CD4-positive, alpha-beta T cell (primary cell): ENCODE results near the gene SLC2A5. TPM values are rescaled to one million over a fixed set of nuclear protein-coding genes. Genes with fewer than 3 reads are reported as not detected.

Experiments
- ATAC-seq: fragments of 200-7000 bp; cut with Tn5 transposase; one replicate; pipeline ENCODE4 v1.10.0; 2022; ENCODE audit warnings: mild to moderate bottlenecking; ENCODE audit not compliant: poor library complexity
- CTCF ChIA-PET: fragments of 350-600 bp; sonication (Branson Sonifier 250); formaldehyde crosslinking; loops from one replicate; lab custom pipeline; 2021; ENCODE audit warnings: antibody characterized with exemption, inconsistent platforms; lab: Charles Lee
- POLR2A ChIA-PET: fragments of 350-600 bp; sonication (Branson Sonifier 250); formaldehyde crosslinking; loops from one replicate; lab custom pipeline; 2021; ENCODE audit warnings: antibody characterized with exemption, inconsistent platforms; lab: Charles Lee
- DNase-seq, 14 experiments: peaks; one replicate each; pipeline ENCODE4 v3.0.0-alpha.2; 2013 to 2020; ENCODE audit warnings: mixed read lengths in 2 of 14
- H3K27ac ChIP-seq, 2 donors: one replicate each; pipeline versions ENCODE4 v1.5.1 to v1.7.0; 2013; ENCODE audit warnings: low read length in 2 of 2, low read depth in 1 of 2, mild to moderate bottlenecking in 1 of 2
- H3K27me3 ChIP-seq, 2 experiments: 1 replicate in 1 of 2; 2 replicates in 1 of 2; pipeline versions ENCODE4 v1.6.1 to v1.7.0; 2013; ENCODE audit warnings: low read length in 2 of 2, control low read depth in 1 of 2, mild to moderate bottlenecking in 1 of 2, moderate library complexity in 1 of 2; ENCODE audit not compliant: insufficient read depth in 2 of 2, control insufficient read depth in 1 of 2
- H3K36me3 ChIP-seq: one replicate; pipeline ENCODE4 v1.6.1; 2013; ENCODE audit warnings: low read length, control low read depth; ENCODE audit not compliant: insufficient read depth
- H3K4me1 ChIP-seq: one replicate; pipeline ENCODE4 v1.6.1; 2013; ENCODE audit warnings: low read length, control low read depth; ENCODE audit not compliant: insufficient read depth
- H3K4me3 ChIP-seq: one replicate; pipeline ENCODE4 v1.5.1; 2013; ENCODE audit warnings: mild to moderate bottlenecking, low read length, moderate library complexity
- H3K9me3 ChIP-seq, 2 experiments: 1 replicate in 1 of 2; 2 replicates in 1 of 2; pipeline versions ENCODE4 v1.6.1 to v1.7.0; 2013; ENCODE audit warnings: low read length in 2 of 2, mild to moderate bottlenecking in 2 of 2, control low read depth in 1 of 2, moderate library complexity in 1 of 2; ENCODE audit not compliant: control insufficient read depth in 1 of 2, insufficient read depth in 1 of 2
- H3K27ac Mint-ChIP-seq: one replicate; pipeline ENCODE4 v1.8.0; 2020; ENCODE audit warnings: mixed read lengths
- H3K27me3 Mint-ChIP-seq: one replicate; pipeline ENCODE4 v1.8.0; 2021; ENCODE audit warnings: mixed read lengths
- H3K36me3 Mint-ChIP-seq: one replicate; pipeline ENCODE4 v1.8.0; 2021; ENCODE audit warnings: low read depth, mixed read lengths
- H3K4me1 Mint-ChIP-seq: one replicate; pipeline ENCODE4 v1.8.0; 2021; ENCODE audit warnings: low read depth, mixed read lengths
- H3K4me3 Mint-ChIP-seq: one replicate; pipeline ENCODE4 v1.8.0; 2020; ENCODE audit warnings: mild to moderate bottlenecking, mixed read lengths
- H3K9me3 Mint-ChIP-seq: one replicate; pipeline ENCODE4 v1.8.0; 2020; ENCODE audit warnings: mixed read lengths
- intact Hi-C, 2 experiments: fragments of 100-400 bp; cut with DNase I in 1 of 2; cut with micrococcal nuclease in 1 of 2; formaldehyde crosslinking; loops; one replicate each; pipeline versions ENCODE4 v1.15.1 to v1.9.0; 2023 to 2025; cut with DNase I, micrococcal nuclease
- total RNA-seq, 174 experiments: library from RNA in 2 of 174; stranded (reverse) in 2 of 174; gene quantifications; one replicate each; pipeline ENCODE4 v1.2.3 and lab custom pipeline; 2021 to 2026
- TF ChIP-seq, protein P1 (sequence below): fragments of 200-600 bp; IDR thresholded peaks from one replicate; pipeline ENCODE4 v1.8.0; 2022; ENCODE audit warnings: antibody characterized with exemption, mild to moderate bottlenecking

The SLC2A5 gene
- total RNA-seq, 2 experiments from 2014 or later: not detected

DNA sequence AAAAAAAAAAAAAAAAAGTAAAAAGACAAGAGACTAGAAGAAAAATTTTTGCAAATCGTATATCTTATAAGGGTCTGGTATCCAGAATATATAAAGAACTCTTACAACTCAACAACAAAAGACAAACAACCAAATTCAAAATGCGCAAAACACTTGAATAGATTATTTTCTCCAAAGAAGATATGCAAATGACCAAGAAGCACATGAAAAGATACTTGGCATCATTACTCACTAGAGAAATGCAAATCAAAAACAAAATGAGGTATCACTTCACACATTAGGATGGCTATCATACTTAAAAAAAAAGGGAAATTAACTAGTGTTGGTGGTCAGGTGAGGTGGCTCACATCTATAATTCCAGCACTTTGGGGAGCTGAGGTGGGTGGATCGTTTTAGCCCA is 12.0 kb upstream of the SLC2A5 start:
- no peaks in the 10 kb centered on the region for H3K9me3 ChIP-seq
- no peak overlapping the region for H3K4me3 ChIP-seq
- DNase-seq (no peak), ATAC-seq (no peak)
- POLR2A ChIA-PET: no interaction called here
- no peaks in the 10 kb centered on the region for H3K36me3 ChIP-seq
- H3K4me3 Mint-ChIP-seq: no peak overlapping the region
- H3K27me3 ChIP-seq: peaks cover 4 to 6% of the 10 kb centered on the region in 2 experiments
- H3K9me3 Mint-ChIP-seq: no peaks in the 10 kb centered on the region
- peaks cover 16% of the 10 kb centered on the region for H3K4me1 Mint-ChIP-seq
- TF ChIP-seq, protein P1, sequence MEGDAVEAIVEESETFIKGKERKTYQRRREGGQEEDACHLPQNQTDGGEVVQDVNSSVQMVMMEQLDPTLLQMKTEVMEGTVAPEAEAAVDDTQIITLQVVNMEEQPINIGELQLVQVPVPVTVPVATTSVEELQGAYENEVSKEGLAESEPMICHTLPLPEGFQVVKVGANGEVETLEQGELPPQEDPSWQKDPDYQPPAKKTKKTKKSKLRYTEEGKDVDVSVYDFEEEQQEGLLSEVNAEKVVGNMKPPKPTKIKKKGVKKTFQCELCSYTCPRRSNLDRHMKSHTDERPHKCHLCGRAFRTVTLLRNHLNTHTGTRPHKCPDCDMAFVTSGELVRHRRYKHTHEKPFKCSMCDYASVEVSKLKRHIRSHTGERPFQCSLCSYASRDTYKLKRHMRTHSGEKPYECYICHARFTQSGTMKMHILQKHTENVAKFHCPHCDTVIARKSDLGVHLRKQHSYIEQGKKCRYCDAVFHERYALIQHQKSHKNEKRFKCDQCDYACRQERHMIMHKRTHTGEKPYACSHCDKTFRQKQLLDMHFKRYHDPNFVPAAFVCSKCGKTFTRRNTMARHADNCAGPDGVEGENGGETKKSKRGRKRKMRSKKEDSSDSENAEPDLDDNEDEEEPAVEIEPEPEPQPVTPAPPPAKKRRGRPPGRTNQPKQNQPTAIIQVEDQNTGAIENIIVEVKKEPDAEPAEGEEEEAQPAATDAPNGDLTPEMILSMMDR: no peak
- H3K27ac ChIP-seq: no peak overlapping the region
- intact Hi-C loops: no loop called here
- no peaks in the 10 kb centered on the region for H3K36me3 Mint-ChIP-seq
- peaks cover 16% of the 10 kb centered on the region for H3K27me3 Mint-ChIP-seq
- CTCF ChIA-PET: interaction anchor here (0.7 kb wide), 2 partner anchors 8 to 518 kb away, joined by 3 read pairs; no protein-coding TSS in a partner anchor
- H3K4me1 ChIP-seq: peaks cover 8% of the 10 kb centered on the region
- no peak overlapping the region for H3K27ac Mint-ChIP-seq

DNA sequence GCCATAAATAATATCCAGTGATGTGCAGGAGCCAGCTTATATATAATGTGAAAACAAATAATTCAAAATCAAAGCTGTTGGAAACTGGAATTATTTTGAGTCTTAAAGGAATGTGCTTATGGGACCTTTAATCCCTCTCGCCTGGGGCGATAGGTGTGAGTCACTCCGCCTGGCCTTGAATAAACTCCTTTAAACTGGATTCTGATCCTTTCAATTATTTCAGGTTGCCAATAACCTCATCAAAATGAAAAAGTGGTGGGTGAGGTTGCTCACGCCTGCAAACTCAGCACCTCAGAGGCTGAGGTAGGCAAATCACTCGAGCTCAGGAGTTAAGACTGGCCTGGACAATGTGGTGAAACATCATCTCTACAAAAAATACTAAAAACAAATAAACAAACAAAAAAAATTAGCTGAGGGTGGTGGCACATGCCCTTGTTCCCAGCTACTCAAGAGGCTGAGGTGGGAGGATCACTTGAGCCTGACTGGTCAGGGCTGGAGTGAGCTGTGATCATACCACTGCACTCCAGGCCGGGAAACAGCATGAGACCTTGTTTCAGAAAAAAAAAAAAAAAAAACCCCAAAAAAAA is 11.4 kb upstream of the SLC2A5 start:
- Mint-ChIP-seq H3K4me1 (peaks cover 20% of the 10 kb centered on the region), H3K9me3 (no peaks in the 10 kb centered on the region), H3K27me3 (peaks cover 22% of the 10 kb centered on the region), H3K36me3 (no peaks in the 10 kb centered on the region), H3K27ac (no peak overlapping the region), H3K4me3 (no peak overlapping the region)
- POLR2A ChIA-PET: no interaction called here
- intact Hi-C loops: no loop called here
- TF ChIP-seq, protein P1: no peak
- H3K4me3 ChIP-seq: no peak overlapping the region
- DNase-seq (no peak), ATAC-seq (no peak)
- H3K4me1 ChIP-seq: peaks cover 8% of the 10 kb centered on the region
- H3K27ac ChIP-seq: no peak overlapping the region
- no peaks in the 10 kb centered on the region for H3K9me3 ChIP-seq
- peaks cover 4 to 6% of the 10 kb centered on the region in 2 experiments for H3K27me3 ChIP-seq
- CTCF ChIA-PET: interaction anchor here (0.5 to 0.7 kb wide), 3 partner anchors 9 to 1305 kb away, joined by 3 read pairs; no protein-coding TSS in a partner anchor
- no peaks in the 10 kb centered on the region for H3K36me3 ChIP-seq

DNA sequence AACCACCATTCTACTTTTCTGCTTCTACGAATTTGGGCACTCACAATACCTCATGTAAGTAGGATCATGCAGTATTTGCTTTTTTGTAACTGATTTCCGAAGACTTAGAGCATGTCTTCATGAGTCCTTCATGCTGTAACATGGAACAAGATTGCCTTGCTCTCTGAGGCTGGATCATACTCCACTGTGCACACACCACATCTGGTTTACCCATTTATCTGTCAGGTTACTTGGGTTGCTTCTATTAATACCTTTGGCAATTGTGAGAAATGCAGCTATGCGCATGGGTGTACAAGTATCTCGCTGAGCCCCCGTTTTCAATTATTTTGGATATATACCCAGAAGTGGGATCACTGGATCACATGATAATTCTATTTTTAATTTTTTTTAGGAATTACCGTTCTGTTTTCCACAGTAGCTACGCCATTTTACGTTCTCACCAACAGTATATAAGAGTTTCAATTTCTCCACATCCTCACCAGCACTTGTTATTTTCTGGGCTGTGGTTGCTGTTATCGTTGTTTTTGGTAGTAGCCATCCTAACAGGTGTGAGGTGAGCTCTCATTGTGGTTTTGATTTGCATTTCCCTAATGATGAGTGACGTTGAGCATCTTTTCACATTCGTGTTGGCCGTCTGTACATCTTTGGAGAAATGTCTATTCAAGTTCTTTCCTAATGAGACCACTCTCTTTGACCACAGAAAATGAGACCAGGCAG is 10.7 kb upstream of the SLC2A5 start:
- no peak overlapping the region for H3K4me3 ChIP-seq
- POLR2A ChIA-PET: no interaction called here
- intact Hi-C loops: no loop called here
- H3K4me1 ChIP-seq: peaks cover 8% of the 10 kb centered on the region
- Mint-ChIP-seq H3K36me3 (no peaks in the 10 kb centered on the region), H3K4me3 (no peak overlapping the region), H3K4me1 (peaks cover 24% of the 10 kb centered on the region), H3K27me3 (peaks cover 27% of the 10 kb centered on the region), H3K9me3 (no peaks in the 10 kb centered on the region), H3K27ac (no peak overlapping the region)
- CTCF ChIA-PET: interaction anchor here (0.5 kb wide), 1 partner anchor 1306 kb away, joined by 3 read pairs; no protein-coding TSS in a partner anchor
- peaks cover 4 to 6% of the 10 kb centered on the region in 2 experiments for H3K27me3 ChIP-seq
- TF ChIP-seq, protein P1: no peak
- no peak for DNase-seq
- no peak overlapping the region for H3K27ac ChIP-seq
- H3K9me3 ChIP-seq: no peaks in the 10 kb centered on the region
- H3K36me3 ChIP-seq: no peaks in the 10 kb centered on the region
- ATAC-seq: no peak
